Mesendoderm (in vitro differentiated cells): ENCODE results near the gene DPAGT1.

Experiments used
- DNase-seq: peaks from one replicate; pipeline ENCODE4 v3.0.0; 2013
- H2AK5ac ChIP-seq: 2 replicates; pipeline ENCODE4 v1.6.1; 2013; ENCODE audit warnings: low read length, inconsistent platforms
- H2BK120ac ChIP-seq: 2 replicates; pipeline ENCODE4 v1.6.1; 2013; ENCODE audit warnings: low read depth, mild to moderate bottlenecking, low read length, moderate library complexity, mixed read lengths
- H2BK15ac ChIP-seq: replicated peaks from 2 replicates; pipeline ENCODE4 v1.6.1; 2013; ENCODE audit warnings: low read depth, mild to moderate bottlenecking, moderate library complexity
- H2BK5ac ChIP-seq: 2 replicates; pipeline ENCODE4 v1.6.1; 2013; ENCODE audit warnings: low read length, inconsistent platforms
- H3K18ac ChIP-seq: 2 replicates; pipeline ENCODE4 v1.6.1; 2013; ENCODE audit warnings: mild to moderate bottlenecking, low read length, mixed read lengths
- H3K23ac ChIP-seq: one replicate; pipeline ENCODE4 v1.6.1; 2013; ENCODE audit warnings: low read length
- H3K27ac ChIP-seq: 2 replicates; pipeline ENCODE4 v1.5.1; 2013; ENCODE audit warnings: low read depth, mild to moderate bottlenecking, inconsistent platforms, low read length, moderate library complexity
- H3K27me3 ChIP-seq: 2 replicates; pipeline ENCODE4 v1.6.1; 2013; ENCODE audit warnings: low read length, control low read depth, mild to moderate bottlenecking, inconsistent platforms; ENCODE audit not compliant: insufficient read depth, poor library complexity
- H3K36me3 ChIP-seq: 2 replicates; pipeline ENCODE4 v1.6.1; 2013; ENCODE audit warnings: low read length, inconsistent platforms; ENCODE audit not compliant: control insufficient read depth, insufficient read depth
- H3K4ac ChIP-seq: one replicate; pipeline ENCODE4 v1.6.1; 2013; ENCODE audit warnings: low read depth, mild to moderate bottlenecking, low read length, moderate library complexity
- H3K4me1 ChIP-seq: 2 replicates; pipeline ENCODE4 v1.6.1; 2013; ENCODE audit warnings: low read depth, low read length, inconsistent platforms; ENCODE audit not compliant: control insufficient read depth
- H3K4me2 ChIP-seq: 2 replicates; pipeline ENCODE4 v1.6.1; 2013; ENCODE audit warnings: low read length
- H3K4me3 ChIP-seq: 2 replicates; pipeline ENCODE4 v1.5.1; 2013; ENCODE audit warnings: mild to moderate bottlenecking, low read length
- H3K56ac ChIP-seq: one replicate; pipeline ENCODE4 v1.6.1; 2013; ENCODE audit warnings: low read length
- H3K79me1 ChIP-seq: 2 replicates; pipeline ENCODE4 v1.6.1; 2013; ENCODE audit warnings: low read length, inconsistent platforms
- H3K79me2 ChIP-seq: 2 replicates; pipeline ENCODE4 v1.6.1; 2013; ENCODE audit warnings: mild to moderate bottlenecking, low read length; ENCODE audit not compliant: control insufficient read depth, insufficient read depth
- H3K9ac ChIP-seq: 2 replicates; pipeline ENCODE4 v1.6.1; 2013; ENCODE audit warnings: low read length, inconsistent platforms
- H4K5ac ChIP-seq: one replicate; pipeline ENCODE4 v1.6.1; 2013; ENCODE audit warnings: low read length
- H4K8ac ChIP-seq: one replicate; pipeline ENCODE4 v1.6.1; 2013; ENCODE audit warnings: low read depth, mild to moderate bottlenecking, control low read depth, low read length, moderate library complexity
- WGBS: extraction: QIAGEN DNeasy Blood & Tissue Kit; methylation state at CpG from one replicate; pipeline ENCODE4 v1.1.7; 2013; ENCODE audit warnings: low lambda C conversion rate, missing lambda C conversion rate; ENCODE audit not compliant: insufficient coverage; ENCODE audit errors: extremely low coverage; 5-methylcytosine and 5-hydroxymethylcytosine counted together

The DPAGT1 gene

DNA sequence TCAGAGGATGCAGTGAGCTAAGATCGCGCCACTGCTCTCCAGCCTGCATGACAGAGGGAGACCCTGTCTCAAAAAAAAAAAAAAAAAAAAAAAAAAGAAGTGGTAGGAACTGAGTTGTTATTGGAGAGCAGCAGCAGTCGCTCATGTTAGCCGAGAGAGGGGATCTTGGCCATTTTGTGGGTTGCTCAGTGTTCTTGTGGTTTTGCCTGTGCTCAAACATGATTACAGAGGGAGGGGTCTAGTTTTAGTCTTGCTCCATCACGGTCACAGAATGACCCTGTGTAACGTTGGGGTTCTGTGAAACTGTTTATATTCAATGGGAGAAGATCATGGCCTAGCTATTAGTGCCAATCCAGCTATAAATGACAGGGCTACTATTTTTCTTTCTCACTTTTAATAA is 1.9 kb downstream of the DPAGT1 start:
- Histone ChIP-seq H3K79me1 (peaks cover 5% of the 10 kb centered on the region), H3K56ac (no peak overlapping the region), H3K27me3 (no peaks in the 10 kb centered on the region), H3K4me3 (no peak overlapping the region), H3K18ac (no peak overlapping the region), H4K8ac (no peak overlapping the region), H3K4me1 (peaks cover 5% of the 10 kb centered on the region), H2BK120ac (no peak overlapping the region), H3K79me2 (peaks cover 11% of the 10 kb centered on the region), H2AK5ac (no peak overlapping the region), H3K9ac (no peak overlapping the region), H3K4ac (no peak overlapping the region), H3K27ac (no peak overlapping the region), H3K4me2 (no peak overlapping the region), H2BK15ac (no peak overlapping the region), H2BK5ac (no peak overlapping the region), H4K5ac (no peak overlapping the region), H3K23ac (no peak overlapping the region), H3K36me3 (peaks cover 4% of the 10 kb centered on the region)
- WGBS, result no CpG with 5 or more reads among the region's 6 CpGs
- DNase-seq, result no peak

DNA sequence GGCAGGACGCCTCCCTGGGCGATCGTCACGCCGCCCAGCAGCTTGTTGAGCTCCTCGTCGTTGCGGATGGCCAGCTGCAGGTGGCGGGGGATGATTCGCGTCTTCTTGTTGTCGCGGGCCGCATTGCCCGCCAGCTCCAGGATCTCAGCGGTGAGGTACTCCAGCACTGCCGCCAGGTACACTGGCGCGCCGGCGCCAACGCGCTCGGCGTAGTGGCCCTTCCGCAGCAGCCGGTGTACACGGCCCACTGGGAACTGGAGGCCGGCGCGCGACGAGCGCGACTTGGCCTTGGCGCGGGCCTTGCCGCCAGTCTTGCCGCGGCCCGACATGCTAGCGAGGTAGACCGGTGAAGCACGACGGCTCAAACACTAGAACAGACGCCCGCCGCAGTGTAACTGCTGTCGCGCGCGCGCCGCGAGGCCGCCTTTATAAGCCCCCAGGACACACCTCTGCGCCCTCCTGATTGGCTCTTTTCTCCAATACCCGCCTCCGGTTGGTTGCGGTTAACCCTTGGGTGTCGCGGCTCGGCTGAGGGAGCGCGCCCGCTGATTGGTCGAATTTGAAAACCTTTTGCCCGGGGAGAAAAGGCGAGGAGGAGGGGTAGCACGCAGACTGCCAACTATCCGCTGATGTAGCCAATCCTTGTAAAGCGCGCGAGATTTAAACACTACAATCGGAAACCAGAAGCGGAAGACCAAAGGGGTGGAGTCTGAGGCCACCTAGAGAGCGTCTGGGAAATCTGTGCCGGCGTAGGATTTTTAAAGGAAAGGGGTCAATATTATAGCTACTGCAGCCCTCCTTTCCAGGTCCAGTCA is 6.4 kb downstream of the DPAGT1 start:
- H3K4me3 ChIP-seq, result peak overlapping the region; percentile 99
- H3K27me3 ChIP-seq, result no peaks in the 10 kb centered on the region
- no peak overlapping the region for H2BK15ac ChIP-seq
- no peak overlapping the region for H4K8ac ChIP-seq
- DNase-seq, result peak; percentile 100
- H4K5ac ChIP-seq, result no peak overlapping the region
- peak overlapping the region; percentile 93 for H2AK5ac ChIP-seq
- peak overlapping the region; percentile 81 for H2BK5ac ChIP-seq
- WGBS, result no CpG with 5 or more reads among the region's 79 CpGs
- H3K27ac ChIP-seq, result peak overlapping the region; percentile 85
- H3K4me1 ChIP-seq, result peaks cover 4% of the 10 kb centered on the region
- H3K79me1 ChIP-seq, result peaks cover 12% of the 10 kb centered on the region
- no peak overlapping the region for H3K23ac ChIP-seq
- peaks cover 10% of the 10 kb centered on the region for H3K36me3 ChIP-seq
- H3K56ac ChIP-seq, result peak overlapping the region; percentile 100
- H3K79me2 ChIP-seq, result peaks cover 29% of the 10 kb centered on the region
- H3K4me2 ChIP-seq, result peak overlapping the region; percentile 41
- H3K4ac ChIP-seq, result peak overlapping the region; percentile 41
- H3K18ac ChIP-seq, result peak overlapping the region; percentile 93
- H2BK120ac ChIP-seq, result no peak overlapping the region
- H3K9ac ChIP-seq, result peak overlapping the region; percentile 100

DNA sequence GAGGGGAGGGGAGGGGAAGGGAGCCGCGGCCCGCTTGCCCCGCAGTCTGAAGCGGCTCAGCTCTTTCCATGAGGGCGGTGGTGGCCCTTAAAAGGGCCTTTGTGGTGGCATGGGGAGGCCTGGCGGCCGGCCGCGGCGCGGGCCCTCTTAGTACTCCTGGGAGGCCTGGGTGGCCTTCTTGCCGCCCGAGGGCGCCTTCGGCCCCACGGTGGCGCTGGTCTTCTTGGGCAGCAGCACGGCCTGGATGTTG is 6.9 kb downstream of the DPAGT1 start:
- no peak for DNase-seq
- Histone ChIP-seq H3K36me3 (peaks cover 10% of the 10 kb centered on the region), H3K27ac (peak overlapping the region; percentile 85)

DNA sequence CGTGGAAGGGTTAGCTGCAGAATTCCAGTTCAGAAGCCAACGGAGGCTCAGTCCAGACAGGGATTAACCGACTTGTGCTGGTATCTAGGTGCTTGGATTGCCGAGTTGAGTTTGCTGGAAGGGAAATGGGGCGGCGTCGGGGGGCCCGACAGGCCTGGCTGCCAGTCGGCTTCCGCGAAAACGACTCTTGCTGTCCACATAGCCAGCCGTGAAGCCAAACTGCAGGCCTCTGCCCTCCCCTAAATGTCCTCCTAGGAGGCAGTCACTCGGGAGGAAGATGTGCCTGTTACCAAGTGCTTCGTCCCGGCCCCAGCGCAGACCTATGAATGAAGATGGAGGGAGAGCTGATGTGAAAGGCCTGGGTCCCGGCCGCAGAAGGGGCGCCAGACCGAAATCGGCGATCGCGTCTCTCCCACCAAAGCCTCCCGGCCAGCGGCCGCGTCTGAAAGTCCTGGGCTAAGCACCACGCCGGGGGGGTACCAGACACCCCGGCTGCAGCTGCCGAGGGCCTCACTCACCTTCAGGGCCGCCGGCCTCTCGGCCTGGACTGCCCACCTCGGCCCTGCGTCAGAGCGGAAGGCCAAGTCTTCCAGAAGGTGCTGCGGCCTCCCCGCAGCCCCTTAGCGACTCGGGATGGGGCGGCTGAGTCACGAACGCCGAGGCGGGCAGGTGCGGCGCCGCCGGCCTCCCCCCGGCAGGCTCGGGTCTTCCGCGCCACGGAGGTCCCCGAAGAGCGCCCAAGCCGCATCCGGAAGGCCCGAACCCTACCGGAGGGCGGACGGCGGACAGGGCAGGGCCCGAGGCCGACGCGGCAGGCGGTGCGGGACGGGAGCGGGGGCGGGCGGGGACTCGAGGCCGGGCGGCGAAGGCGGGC is 7.5 kb downstream of the DPAGT1 start:
- WGBS, result no CpG with 5 or more reads among the region's 81 CpGs
- Histone ChIP-seq H4K8ac (no peak overlapping the region), H3K56ac (peak overlapping the region; percentile 100), H3K4me2 (peak overlapping the region; percentile 99), H3K23ac (no peak overlapping the region), H3K4me1 (peaks cover 4% of the 10 kb centered on the region), H2AK5ac (no peak overlapping the region), H3K9ac (peak overlapping the region; percentile 100), H3K27ac (peak overlapping the region; percentile 85), H2BK15ac (no peak overlapping the region), H3K18ac (peak overlapping the region; percentile 93), H3K79me2 (peaks cover 29% of the 10 kb centered on the region), H3K27me3 (no peaks in the 10 kb centered on the region), H3K79me1 (peaks cover 12% of the 10 kb centered on the region), H3K4ac (peak overlapping the region; percentile 41), H3K36me3 (peaks cover 10% of the 10 kb centered on the region), H2BK5ac (no peak overlapping the region), H3K4me3 (peak overlapping the region; percentile 99), H2BK120ac (peak overlapping the region; percentile 32), H4K5ac (no peak overlapping the region)
- DNase-seq, result no peak

More for the DNA sequence above, 6.9 kb downstream of the DPAGT1 start:
- peak overlapping the region; percentile 99 for H3K4me3 ChIP-seq
- no CpG with 5 or more reads among the region's 19 CpGs for WGBS
- no peak overlapping the region for H2BK5ac ChIP-seq
- no peak overlapping the region for H2AK5ac ChIP-seq
- no peak overlapping the region for H2BK15ac ChIP-seq
- peak overlapping the region; percentile 32 for H2BK120ac ChIP-seq
- H3K27me3 ChIP-seq, result no peaks in the 10 kb centered on the region
- H3K4me2 ChIP-seq, result no peak overlapping the region
- peak overlapping the region; percentile 93 for H3K18ac ChIP-seq
- H3K56ac ChIP-seq, result peak overlapping the region; percentile 100
- no peak overlapping the region for H4K8ac ChIP-seq
- H3K9ac ChIP-seq, result peak overlapping the region; percentile 100
- H3K4ac ChIP-seq, result peak overlapping the region; percentile 41
- peaks cover 29% of the 10 kb centered on the region for H3K79me2 ChIP-seq
- H4K5ac ChIP-seq, result no peak overlapping the region
- H3K4me1 ChIP-seq, result peaks cover 4% of the 10 kb centered on the region
- H3K79me1 ChIP-seq, result peaks cover 12% of the 10 kb centered on the region
- no peak overlapping the region for H3K23ac ChIP-seq

DNA sequence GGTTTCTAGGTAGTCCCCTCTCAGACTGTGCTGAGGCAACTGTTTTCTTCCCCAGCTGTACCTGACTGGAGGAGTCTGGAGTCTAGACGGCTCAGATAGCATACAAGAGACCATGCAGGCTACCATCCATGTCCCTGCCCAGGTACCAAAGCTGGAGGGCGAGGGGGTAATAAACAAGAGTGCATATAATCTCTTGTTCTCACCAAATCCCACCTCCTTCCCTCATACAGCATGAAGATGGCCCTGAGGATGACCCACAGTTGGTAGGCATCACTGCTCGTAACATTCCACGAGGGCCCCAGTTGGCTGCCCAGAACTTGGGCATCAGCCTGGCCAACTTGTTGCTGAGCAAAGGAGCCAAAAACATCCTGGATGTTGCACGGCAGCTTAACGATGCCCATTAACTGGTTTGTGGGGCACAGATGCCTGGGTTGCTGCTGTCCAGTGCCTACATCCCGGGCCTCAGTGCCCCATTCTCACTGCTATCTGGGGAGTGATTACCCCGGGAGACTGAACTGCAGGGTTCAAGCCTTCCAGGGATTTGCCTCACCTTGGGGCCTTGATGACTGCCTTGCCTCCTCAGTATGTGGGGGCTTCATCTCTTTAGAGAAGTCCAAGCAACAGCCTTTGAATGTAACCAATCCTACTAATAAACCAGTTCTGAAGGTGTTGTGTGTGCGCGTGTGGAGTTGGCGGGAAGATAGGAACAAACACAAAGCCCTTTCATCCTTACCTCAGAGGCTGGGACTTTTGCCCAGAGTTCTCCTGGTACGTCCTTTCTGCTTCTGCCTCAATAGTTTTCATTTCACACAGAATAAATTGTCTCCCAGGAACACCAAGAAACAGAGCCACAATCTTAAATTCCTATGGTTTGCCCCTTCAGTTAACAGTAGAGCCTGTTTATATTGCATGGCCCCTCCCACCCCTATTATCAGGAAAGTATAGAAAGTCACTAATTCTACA is 8.5 kb downstream of the DPAGT1 start:
- Histone ChIP-seq H3K79me1 (peaks cover 12% of the 10 kb centered on the region), H3K27ac (no peak overlapping the region), H3K23ac (no peak overlapping the region), H3K27me3 (no peaks in the 10 kb centered on the region), H4K8ac (no peak overlapping the region), H3K56ac (peak overlapping the region; percentile 82), H3K9ac (peak overlapping the region; percentile 100), H3K79me2 (peaks cover 29% of the 10 kb centered on the region), H2BK15ac (no peak overlapping the region), H2AK5ac (no peak overlapping the region), H3K18ac (no peak overlapping the region), H3K4me1 (peaks cover 4% of the 10 kb centered on the region), H4K5ac (no peak overlapping the region), H3K4me2 (peak overlapping the region; percentile 99), H3K4me3 (peak overlapping the region; percentile 99), H2BK5ac (no peak overlapping the region), H2BK120ac (no peak overlapping the region), H3K36me3 (peaks cover 10% of the 10 kb centered on the region), H3K4ac (no peak overlapping the region)
- no peak for DNase-seq
- no CpG with 5 or more reads among the region's 12 CpGs for WGBS
